Measurements from ENCODE around the gene NAT14. TPM values are rescaled to one million over a fixed set of nuclear protein-coding genes. Genes with fewer than 3 reads are reported as not detected.

NAT14 gene
- total RNA-seq, 1 donor from 2014 or later, result 14.7 TPM

GRCh38 chr19:55464039-55464661 is 20.8 kb upstream of the NAT14 start:
- TF ChIP-seq, protein P1, sequence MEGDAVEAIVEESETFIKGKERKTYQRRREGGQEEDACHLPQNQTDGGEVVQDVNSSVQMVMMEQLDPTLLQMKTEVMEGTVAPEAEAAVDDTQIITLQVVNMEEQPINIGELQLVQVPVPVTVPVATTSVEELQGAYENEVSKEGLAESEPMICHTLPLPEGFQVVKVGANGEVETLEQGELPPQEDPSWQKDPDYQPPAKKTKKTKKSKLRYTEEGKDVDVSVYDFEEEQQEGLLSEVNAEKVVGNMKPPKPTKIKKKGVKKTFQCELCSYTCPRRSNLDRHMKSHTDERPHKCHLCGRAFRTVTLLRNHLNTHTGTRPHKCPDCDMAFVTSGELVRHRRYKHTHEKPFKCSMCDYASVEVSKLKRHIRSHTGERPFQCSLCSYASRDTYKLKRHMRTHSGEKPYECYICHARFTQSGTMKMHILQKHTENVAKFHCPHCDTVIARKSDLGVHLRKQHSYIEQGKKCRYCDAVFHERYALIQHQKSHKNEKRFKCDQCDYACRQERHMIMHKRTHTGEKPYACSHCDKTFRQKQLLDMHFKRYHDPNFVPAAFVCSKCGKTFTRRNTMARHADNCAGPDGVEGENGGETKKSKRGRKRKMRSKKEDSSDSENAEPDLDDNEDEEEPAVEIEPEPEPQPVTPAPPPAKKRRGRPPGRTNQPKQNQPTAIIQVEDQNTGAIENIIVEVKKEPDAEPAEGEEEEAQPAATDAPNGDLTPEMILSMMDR (IDR thresholded peaks at IDR 0.05), result no peak
- DNase-seq, result no peak
- intact Hi-C loops (cut with DNase I), result no loop called here

DNA sequence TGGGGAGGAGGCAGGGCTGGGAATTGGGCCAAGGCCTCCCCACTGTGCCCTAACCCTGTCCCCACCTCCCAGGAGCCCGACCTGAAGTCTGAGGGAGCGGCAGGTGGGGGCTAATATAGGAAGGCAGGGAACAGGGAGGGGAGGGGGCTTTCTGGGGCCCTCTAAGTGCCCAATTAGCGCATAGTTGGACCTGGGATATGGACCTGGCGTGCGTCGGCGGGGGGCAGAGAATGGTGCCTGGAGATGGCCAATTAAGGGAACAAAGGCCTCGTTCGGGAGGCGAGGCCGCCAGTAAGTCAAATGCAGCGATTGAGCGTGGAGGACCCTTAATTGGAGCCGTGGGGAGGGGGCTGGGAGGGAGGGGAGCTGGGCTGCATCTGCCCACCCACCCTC is 20.3 kb upstream of the NAT14 start, which contains the start of gene C19orf85:
C19orf85 (minus strand) TSS at position 90 of the 393 bp plus-strand sequence. CDS start 197 bp downstream, outside the sequence.
- ATAC-seq (no peak), DNase-seq (no peak)
- Histone ChIP-seq H3K4me3 (no peak within 1 kb of the TSS), H3K27me3 (no peaks in the 10 kb centered on the region), H3K36me3 (no peaks in the 10 kb centered on the region), H3K27ac (no peak within 1 kb of the TSS), H3K9me3 (no peaks in the 10 kb centered on the region), H3K4me1 (peaks cover 8% of the 10 kb centered on the region)
- TF ChIP-seq, protein P1 (IDR thresholded peaks at IDR 0.05), result no peak
- intact Hi-C loops (cut with DNase I), result no loop called here

More at GRCh38 chr19:55464039-55464661, 20.8 kb upstream of the NAT14 start:
- peaks cover 8% of the 10 kb centered on the region for H3K4me1 ChIP-seq
- H3K36me3 ChIP-seq, result no peaks in the 10 kb centered on the region
- ATAC-seq, result no peak
- no peaks in the 10 kb centered on the region for H3K27me3 ChIP-seq
- no peak overlapping the region for H3K27ac ChIP-seq
- H3K9me3 ChIP-seq, result no peaks in the 10 kb centered on the region
- H3K4me3 ChIP-seq, result no peak overlapping the region

- no peak for DNase-seq
- no peak overlapping the region for H3K4me3 ChIP-seq
- no peaks in the 10 kb centered on the region for H3K36me3 ChIP-seq
- intact Hi-C loops (cut with DNase I), result no loop called here
- H3K9me3 ChIP-seq, result no peaks in the 10 kb centered on the region
- ATAC-seq, result no peak
- H3K27ac ChIP-seq, result no peak overlapping the region
- TF ChIP-seq, protein P1 (IDR thresholded peaks at IDR 0.05), result no peak
- H3K27me3 ChIP-seq, result no peaks in the 10 kb centered on the region
- peaks cover 8% of the 10 kb centered on the region for H3K4me1 ChIP-seq
Observed at GRCh38 chr19:55465460-55466240, 19.3 kb upstream of the NAT14 start.

DNA sequence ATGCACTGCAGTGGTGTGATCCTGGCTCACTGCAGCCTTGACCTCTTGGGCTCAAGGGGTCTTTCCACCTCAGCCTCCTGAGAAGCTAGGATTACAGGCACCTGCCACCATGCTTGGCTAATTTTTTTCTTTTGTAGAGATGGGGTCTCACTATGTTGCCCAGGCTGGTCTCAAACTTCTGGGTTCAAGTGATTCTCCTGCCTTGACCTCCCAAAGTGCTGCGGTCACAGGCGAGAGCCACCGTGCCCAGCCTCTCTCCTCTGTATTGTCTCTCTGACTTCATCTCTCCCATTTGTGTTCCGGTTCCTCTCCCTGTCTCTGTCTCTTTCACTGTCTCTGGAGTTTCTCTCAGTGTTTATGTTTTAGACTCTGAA is 18.8 kb upstream of the NAT14 start:
- intact Hi-C loops (cut with DNase I), result no loop called here
- H3K4me1 ChIP-seq, result peaks cover 8% of the 10 kb centered on the region
- H3K27ac ChIP-seq, result no peak overlapping the region
- H3K4me3 ChIP-seq, result no peak overlapping the region
- no peaks in the 10 kb centered on the region for H3K9me3 ChIP-seq
- H3K27me3 ChIP-seq, result no peaks in the 10 kb centered on the region
- ATAC-seq, result no peak
- no peak for DNase-seq
- TF ChIP-seq, protein P1 (IDR thresholded peaks at IDR 0.05), result no peak
- no peaks in the 10 kb centered on the region for H3K36me3 ChIP-seq

GRCh38 chr19:55467236-55468053 is 17.5 kb upstream of the NAT14 start:
- intact Hi-C loops (cut with DNase I), result no loop called here
- Histone ChIP-seq H3K27me3 (no peaks in the 10 kb centered on the region), H3K27ac (no peak overlapping the region), H3K4me3 (no peak overlapping the region), H3K4me1 (peaks cover 8% of the 10 kb centered on the region), H3K9me3 (no peaks in the 10 kb centered on the region), H3K36me3 (no peaks in the 10 kb centered on the region)
- TF ChIP-seq, protein P1 (IDR thresholded peaks at IDR 0.05), result peak; percentile 100
- DNase-seq (peak; percentile 85), ATAC-seq (peak; percentile 90)

Measured in upper lobe of right lung (tissue), 1 donor.